ENCODE results near the gene ANKRD34A.

- peak in 1 of 4 experiments; percentile 10 for TF ChIP-seq CTCF (IDR thresholded peaks at IDR 0.05)
- peak; percentile 24 for TF ChIP-seq POLR2AphosphoS5 (IDR thresholded peaks at IDR 0.05)
- TF ChIP-seq POLR2A (IDR thresholded peaks at IDR 0.05): no peak
Measured at GRCh38 chr1:145918992-145919939, 45.1 kb downstream of the ANKRD34A start.
